Activated naive CD4-positive, alpha-beta T cell treated with anti-CD3 and anti-CD28 coated beads, Interleukin-2, amount 50 U/mL, for 24 hours (primary cell): ENCODE measurements around the gene PTPN13.
"Not testable (repeated sequence)": the region's sequence is repeated elsewhere in the genome, so short reads cannot be mapped to it uniquely, and the experiment has no call there.

Source experiments
- H3K27ac Mint-ChIP-seq: one replicate; pipeline ENCODE4 v1.8.0; 2021; ENCODE audit warnings: mild to moderate bottlenecking, mixed read lengths
- H3K27me3 Mint-ChIP-seq: one replicate; pipeline ENCODE4 v1.8.0; 2021; ENCODE audit warnings: mixed read lengths
- H3K36me3 Mint-ChIP-seq: one replicate; pipeline ENCODE4 v1.8.0; 2021; ENCODE audit warnings: mixed read lengths
- H3K4me1 Mint-ChIP-seq: one replicate; pipeline ENCODE4 v1.8.0; 2021; ENCODE audit warnings: mixed read lengths
- H3K4me3 Mint-ChIP-seq: one replicate; pipeline ENCODE4 v1.8.0; 2021; ENCODE audit warnings: mild to moderate bottlenecking, mixed read lengths
- H3K9me3 Mint-ChIP-seq: one replicate; pipeline ENCODE4 v1.8.0; 2021; ENCODE audit warnings: mixed read lengths

PTPN13 gene

GRCh38 chr4:86613734-86614133, 19.6 kb downstream of the PTPN13 start:
- Mint-ChIP-seq H3K4me3 (no peak overlapping the region), H3K9me3 (no peaks in the 10 kb centered on the region), H3K4me1 (no peaks in the 10 kb centered on the region), H3K36me3 (no peaks in the 10 kb centered on the region), H3K27ac (no peak overlapping the region), H3K27me3 (peaks cover 2% of the 10 kb centered on the region)

- H3K4me1 Mint-ChIP-seq = no peaks in the 10 kb centered on the region
- no peak overlapping the region for H3K4me3 Mint-ChIP-seq
- H3K27ac Mint-ChIP-seq = no peak overlapping the region
- H3K9me3 Mint-ChIP-seq = no peaks in the 10 kb centered on the region
- no peaks in the 10 kb centered on the region for H3K36me3 Mint-ChIP-seq
- peaks cover 2% of the 10 kb centered on the region for H3K27me3 Mint-ChIP-seq
These were observed 20.8 kb downstream of the PTPN13 start for GRCh38 chr4:86614865-86615264.

GRCh38 chr4:86615501-86615900, 21.4 kb downstream of the PTPN13 start:
- Mint-ChIP-seq H3K27ac (no peak overlapping the region), H3K9me3 (no peaks in the 10 kb centered on the region), H3K4me3 (no peak overlapping the region), H3K36me3 (no peaks in the 10 kb centered on the region), H3K4me1 (no peaks in the 10 kb centered on the region), H3K27me3 (no peaks in the 10 kb centered on the region)

GRCh38 chr4:86619656-86620055, 25.5 kb downstream of the PTPN13 start:
- Mint-ChIP-seq H3K27ac (no peak overlapping the region), H3K9me3 (no peaks in the 10 kb centered on the region), H3K36me3 (no peaks in the 10 kb centered on the region), H3K27me3 (no peaks in the 10 kb centered on the region), H3K4me1 (no peaks in the 10 kb centered on the region), H3K4me3 (no peak overlapping the region)

- Mint-ChIP-seq H3K4me3 (no peak overlapping the region), H3K27ac (no peak overlapping the region), H3K9me3 (no peaks in the 10 kb centered on the region), H3K4me1 (no peaks in the 10 kb centered on the region), H3K36me3 (no peaks in the 10 kb centered on the region), H3K27me3 (no peaks in the 10 kb centered on the region)
These were observed 27.3 kb downstream of the PTPN13 start for GRCh38 chr4:86621435-86621834.

GRCh38 chr4:86626066-86626465, 32.0 kb downstream of the PTPN13 start:
- H3K9me3 Mint-ChIP-seq = no peaks in the 10 kb centered on the region
- no peaks in the 10 kb centered on the region for H3K27me3 Mint-ChIP-seq
- H3K4me1 Mint-ChIP-seq = no peaks in the 10 kb centered on the region
- no peaks in the 10 kb centered on the region for H3K36me3 Mint-ChIP-seq
- no peak overlapping the region for H3K27ac Mint-ChIP-seq
- H3K4me3 Mint-ChIP-seq = no peak overlapping the region

GRCh38 chr4:86627462-86628135, 33.5 kb downstream of the PTPN13 start:
- Mint-ChIP-seq H3K36me3 (no peaks in the 10 kb centered on the region), H3K4me3 (no peak overlapping the region), H3K27ac (no peak overlapping the region), H3K27me3 (no peaks in the 10 kb centered on the region), H3K9me3 (no peaks in the 10 kb centered on the region), H3K4me1 (no peaks in the 10 kb centered on the region)

- no peaks in the 10 kb centered on the region for H3K36me3 Mint-ChIP-seq
- H3K9me3 Mint-ChIP-seq = no peaks in the 10 kb centered on the region
- no peaks in the 10 kb centered on the region for H3K4me1 Mint-ChIP-seq
- H3K27ac Mint-ChIP-seq = no peak overlapping the region
- H3K4me3 Mint-ChIP-seq = no peak overlapping the region
- peaks cover 1% of the 10 kb centered on the region for H3K27me3 Mint-ChIP-seq
These were observed 36.5 kb downstream of the PTPN13 start for GRCh38 chr4:86630629-86631028.

GRCh38 chr4:86631166-86631565, 37.1 kb downstream of the PTPN13 start:
- Mint-ChIP-seq H3K9me3 (peaks cover 5% of the 10 kb centered on the region), H3K27ac (no peak overlapping the region), H3K27me3 (peaks cover 3% of the 10 kb centered on the region), H3K4me1 (no peaks in the 10 kb centered on the region), H3K36me3 (no peaks in the 10 kb centered on the region), H3K4me3 (no peak overlapping the region)

- Mint-ChIP-seq H3K27ac (no peak overlapping the region), H3K4me3 (no peak overlapping the region), H3K27me3 (peaks cover 3% of the 10 kb centered on the region), H3K36me3 (no peaks in the 10 kb centered on the region), H3K9me3 (peaks cover 9% of the 10 kb centered on the region), H3K4me1 (no peaks in the 10 kb centered on the region)
These were observed 39.7 kb downstream of the PTPN13 start for GRCh38 chr4:86633854-86634253.

GRCh38 chr4:86640469-86640868, 46.4 kb downstream of the PTPN13 start:
- no peaks in the 10 kb centered on the region for H3K36me3 Mint-ChIP-seq
- H3K4me3 Mint-ChIP-seq = no peak overlapping the region

GRCh38 chr4:86641516-86642090, 47.5 kb downstream of the PTPN13 start:
- no peaks in the 10 kb centered on the region for H3K36me3 Mint-ChIP-seq
- peaks cover under 1% of the 10 kb centered on the region for H3K9me3 Mint-ChIP-seq
- peaks cover 4% of the 10 kb centered on the region for H3K27me3 Mint-ChIP-seq
- no peaks in the 10 kb centered on the region for H3K4me1 Mint-ChIP-seq
- no peak overlapping the region for H3K4me3 Mint-ChIP-seq
- H3K27ac Mint-ChIP-seq = no peak overlapping the region

More at GRCh38 chr4:86640469-86640868, 46.4 kb downstream of the PTPN13 start:
- Mint-ChIP-seq H3K27ac (no peak overlapping the region), H3K9me3 (peaks cover 9% of the 10 kb centered on the region), H3K4me1 (no peaks in the 10 kb centered on the region), H3K27me3 (peaks cover 6% of the 10 kb centered on the region)

- Mint-ChIP-seq H3K27ac (no peak overlapping the region), H3K4me1 (no peaks in the 10 kb centered on the region), H3K4me3 (no peak overlapping the region), H3K36me3 (no peaks in the 10 kb centered on the region), H3K9me3 (no peaks in the 10 kb centered on the region), H3K27me3 (peaks cover 4% of the 10 kb centered on the region)
These were observed 50.8 kb downstream of the PTPN13 start for GRCh38 chr4:86644892-86645291.

- no peaks in the 10 kb centered on the region for H3K4me1 Mint-ChIP-seq
- no peak overlapping the region for H3K27ac Mint-ChIP-seq
- H3K9me3 Mint-ChIP-seq = peaks cover 27% of the 10 kb centered on the region
- no peaks in the 10 kb centered on the region for H3K27me3 Mint-ChIP-seq
- no peak overlapping the region for H3K4me3 Mint-ChIP-seq
- H3K36me3 Mint-ChIP-seq = peaks cover 3% of the 10 kb centered on the region
These were observed 58.3 kb downstream of the PTPN13 start for GRCh38 chr4:86652332-86652932.

- Mint-ChIP-seq H3K4me1 (no peaks in the 10 kb centered on the region), H3K27me3 (no peaks in the 10 kb centered on the region), H3K36me3 (peaks cover 3% of the 10 kb centered on the region), H3K9me3 (peaks cover 27% of the 10 kb centered on the region), H3K4me3 (no peak overlapping the region), H3K27ac (no peak overlapping the region)
These were observed 59.2 kb downstream of the PTPN13 start for GRCh38 chr4:86653237-86653865.

GRCh38 chr4:86656781-86657180, 62.7 kb downstream of the PTPN13 start:
- not testable (repeated sequence) for H3K27ac Mint-ChIP-seq, H3K4me3 Mint-ChIP-seq, H3K27me3 Mint-ChIP-seq, H3K36me3 Mint-ChIP-seq, H3K4me1 Mint-ChIP-seq
- H3K9me3 Mint-ChIP-seq = peaks cover 17% of the 10 kb centered on the region
